ENCODE results near the gene RUVBL1. TPM values are rescaled to one million over a fixed set of nuclear protein-coding genes. Genes with fewer than 3 reads are reported as not detected.
A peak's percentile ranks its signal among the peaks of the same experiment; 100 is the strongest.

RUVBL1 gene
- total and polyA plus RNA-seq, 2 experiments from 2014 or later = 83.1 to 95.2 TPM

DNA sequence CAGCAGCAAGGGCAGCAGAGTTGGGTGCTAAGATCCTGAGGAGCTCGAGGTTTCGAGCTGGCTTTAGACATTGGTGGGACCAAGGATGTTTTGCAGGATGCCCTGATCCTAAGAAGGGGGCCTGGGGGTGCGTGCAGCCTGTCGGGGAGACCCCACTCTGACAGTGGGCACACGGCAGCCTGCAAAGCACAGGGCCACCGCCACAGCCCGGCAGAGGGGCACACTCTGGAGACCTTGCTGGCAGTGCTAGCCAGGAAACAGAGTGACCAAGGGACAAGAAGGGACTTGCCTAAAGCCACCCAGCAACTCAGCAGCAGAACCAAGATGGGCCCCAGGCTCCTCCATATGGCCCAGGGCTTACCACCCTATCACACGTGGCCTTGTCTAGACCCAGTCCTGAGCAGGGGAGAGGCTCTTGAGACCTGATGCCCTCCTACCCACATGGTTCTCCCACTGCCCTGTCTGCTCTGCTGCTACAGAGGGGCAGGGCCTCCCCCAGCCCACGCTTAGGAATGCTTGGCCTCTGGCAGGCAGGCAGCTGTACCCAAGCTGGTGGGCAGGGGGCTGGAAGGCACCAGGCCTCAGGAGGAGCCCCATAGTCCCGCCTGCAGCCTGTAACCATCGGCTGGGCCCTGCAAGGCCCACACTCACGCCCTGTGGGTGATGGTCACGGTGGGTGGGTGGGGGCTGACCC lies 52.6 kb downstream of the RUVBL1 start:
- no peaks in the 10 kb centered on the region for H3K9me3 ChIP-seq (ENCODE audit: low read depth)
- peaks cover 40% of the 10 kb centered on the region for H3K36me3 ChIP-seq
- H3K4me3 ChIP-seq = no peak overlapping the region
- TF ChIP-seq, protein P1, sequence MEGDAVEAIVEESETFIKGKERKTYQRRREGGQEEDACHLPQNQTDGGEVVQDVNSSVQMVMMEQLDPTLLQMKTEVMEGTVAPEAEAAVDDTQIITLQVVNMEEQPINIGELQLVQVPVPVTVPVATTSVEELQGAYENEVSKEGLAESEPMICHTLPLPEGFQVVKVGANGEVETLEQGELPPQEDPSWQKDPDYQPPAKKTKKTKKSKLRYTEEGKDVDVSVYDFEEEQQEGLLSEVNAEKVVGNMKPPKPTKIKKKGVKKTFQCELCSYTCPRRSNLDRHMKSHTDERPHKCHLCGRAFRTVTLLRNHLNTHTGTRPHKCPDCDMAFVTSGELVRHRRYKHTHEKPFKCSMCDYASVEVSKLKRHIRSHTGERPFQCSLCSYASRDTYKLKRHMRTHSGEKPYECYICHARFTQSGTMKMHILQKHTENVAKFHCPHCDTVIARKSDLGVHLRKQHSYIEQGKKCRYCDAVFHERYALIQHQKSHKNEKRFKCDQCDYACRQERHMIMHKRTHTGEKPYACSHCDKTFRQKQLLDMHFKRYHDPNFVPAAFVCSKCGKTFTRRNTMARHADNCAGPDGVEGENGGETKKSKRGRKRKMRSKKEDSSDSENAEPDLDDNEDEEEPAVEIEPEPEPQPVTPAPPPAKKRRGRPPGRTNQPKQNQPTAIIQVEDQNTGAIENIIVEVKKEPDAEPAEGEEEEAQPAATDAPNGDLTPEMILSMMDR (IDR thresholded peaks at IDR 0.05; ENCODE audit: low read depth, low read length) = no peak
- H3K4me1 ChIP-seq (ENCODE audit: low read depth) = peaks cover 8% of the 10 kb centered on the region
- H3K27me3 ChIP-seq = no peaks in the 10 kb centered on the region
- H3K27ac ChIP-seq = no peak overlapping the region
- no peak for DNase-seq (ENCODE audit: low read depth in 1 of 2, low spot score in 1 of 2)

DNA sequence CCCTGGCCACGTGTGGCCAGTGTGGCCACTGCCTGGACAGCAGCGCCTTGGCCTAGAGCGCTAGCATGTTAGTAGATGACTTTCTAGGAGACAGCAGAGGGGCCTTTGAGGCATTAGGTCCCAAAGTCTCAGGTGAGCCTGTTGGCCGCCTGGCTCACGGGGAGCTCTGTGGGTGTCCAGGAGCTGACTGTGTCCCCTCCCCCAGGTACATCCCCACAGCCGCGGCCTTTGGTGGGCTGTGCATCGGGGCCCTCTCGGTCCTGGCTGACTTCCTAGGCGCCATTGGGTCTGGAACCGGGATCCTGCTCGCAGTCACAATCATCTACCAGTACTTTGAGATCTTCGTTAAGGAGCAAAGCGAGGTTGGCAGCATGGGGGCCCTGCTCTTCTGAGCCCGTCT lies 54.3 kb downstream of the RUVBL1 start:
- H3K27ac ChIP-seq = no peak overlapping the region
- TF ChIP-seq, protein P1 (IDR thresholded peaks at IDR 0.05; ENCODE audit: low read depth, low read length) = no peak
- no peaks in the 10 kb centered on the region for H3K4me1 ChIP-seq (ENCODE audit: low read depth)
- H3K4me3 ChIP-seq = no peak overlapping the region
- H3K9me3 ChIP-seq (ENCODE audit: low read depth) = no peaks in the 10 kb centered on the region
- peaks cover 53% of the 10 kb centered on the region for H3K36me3 ChIP-seq
- H3K27me3 ChIP-seq = no peaks in the 10 kb centered on the region
- DNase-seq (ENCODE audit: low read depth in 1 of 2, low spot score in 1 of 2) = no peak

DNA sequence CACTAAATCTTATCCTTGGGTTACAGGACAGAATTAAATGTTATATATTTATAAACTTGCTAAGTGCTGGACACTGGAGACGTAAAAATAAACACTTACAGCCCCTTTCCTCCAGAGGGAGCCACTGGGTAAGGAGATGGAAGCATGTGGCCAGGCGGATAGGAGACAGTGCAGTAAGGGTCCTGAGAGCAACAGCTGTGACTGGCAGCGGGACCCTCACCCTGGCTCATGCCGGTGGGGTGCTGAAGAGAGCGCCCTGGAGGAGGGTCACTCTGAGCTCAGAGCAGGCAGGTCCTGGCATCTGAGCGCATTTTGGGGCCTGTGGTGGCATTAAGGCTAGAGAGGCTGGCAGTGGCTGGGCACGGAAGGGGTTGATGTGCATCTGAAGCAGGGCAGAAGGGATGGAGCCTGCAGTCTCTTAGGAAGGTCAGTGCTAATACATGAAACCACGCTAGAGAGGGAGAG lies 55.4 kb downstream of the RUVBL1 start:
- TF ChIP-seq, protein P1 (IDR thresholded peaks at IDR 0.05; ENCODE audit: low read depth, low read length) = peak; percentile 67
- peak; percentile 58 for DNase-seq (ENCODE audit: low read depth in 1 of 2, low spot score in 1 of 2)
- no peaks in the 10 kb centered on the region for H3K4me1 ChIP-seq (ENCODE audit: low read depth)
- no peaks in the 10 kb centered on the region for H3K9me3 ChIP-seq (ENCODE audit: low read depth)
- no peak overlapping the region for H3K4me3 ChIP-seq
- H3K36me3 ChIP-seq = peaks cover 64% of the 10 kb centered on the region
- no peaks in the 10 kb centered on the region for H3K27me3 ChIP-seq
- no peak overlapping the region for H3K27ac ChIP-seq

DNA sequence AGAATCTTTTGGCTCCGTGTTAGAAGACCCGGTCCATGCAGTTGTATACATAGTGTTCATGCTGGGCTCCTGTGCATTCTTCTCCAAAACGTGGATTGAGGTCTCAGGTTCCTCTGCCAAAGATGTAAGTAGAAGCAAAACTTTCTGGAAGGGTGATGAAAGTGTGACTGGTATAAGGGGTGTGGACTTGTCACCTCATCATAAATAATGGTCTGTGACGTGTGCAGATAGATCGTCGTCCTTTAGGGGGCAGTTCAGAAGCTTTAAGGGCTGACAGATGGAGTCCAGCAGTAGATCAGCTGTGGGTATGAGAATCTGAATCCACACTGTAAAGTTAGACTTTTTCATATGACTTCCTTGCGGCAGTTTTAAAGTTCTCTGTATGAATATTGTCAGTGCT lies 56.1 kb downstream of the RUVBL1 start:
- Histone ChIP-seq H3K4me3 (no peak overlapping the region), H3K27me3 (no peaks in the 10 kb centered on the region), H3K9me3 (ENCODE audit: low read depth) (no peaks in the 10 kb centered on the region), H3K36me3 (peaks cover 68% of the 10 kb centered on the region), H3K4me1 (ENCODE audit: low read depth) (no peaks in the 10 kb centered on the region), H3K27ac (no peak overlapping the region)
- DNase-seq (ENCODE audit: low read depth in 1 of 2, low spot score in 1 of 2) = no peak
- TF ChIP-seq, protein P1 (IDR thresholded peaks at IDR 0.05; ENCODE audit: low read depth, low read length) = no peak

DNA sequence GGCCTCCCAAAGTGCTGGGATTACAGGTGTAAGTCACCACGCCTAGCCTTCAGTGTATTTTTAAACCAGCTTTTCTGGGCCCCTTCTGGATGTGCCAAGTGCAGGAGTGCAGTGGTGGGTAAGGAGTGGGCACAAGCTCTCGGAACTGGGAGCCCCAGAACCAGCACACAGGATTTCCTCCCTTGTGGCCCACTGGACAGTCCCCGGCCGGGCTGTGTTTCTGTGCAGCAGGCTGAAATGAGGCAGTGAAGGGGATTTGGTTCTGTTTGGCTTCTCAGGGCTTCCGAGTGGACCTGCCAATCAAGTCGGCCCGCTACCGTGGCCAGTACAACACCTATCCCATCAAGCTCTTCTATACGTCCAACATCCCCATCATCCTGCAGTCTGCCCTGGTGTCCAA lies 56.9 kb downstream of the RUVBL1 start:
- Histone ChIP-seq H3K27ac (no peak overlapping the region), H3K4me1 (ENCODE audit: low read depth) (no peaks in the 10 kb centered on the region), H3K9me3 (ENCODE audit: low read depth) (no peaks in the 10 kb centered on the region), H3K27me3 (no peaks in the 10 kb centered on the region), H3K36me3 (peaks cover 76% of the 10 kb centered on the region), H3K4me3 (no peak overlapping the region)
- TF ChIP-seq, protein P1 (IDR thresholded peaks at IDR 0.05; ENCODE audit: low read depth, low read length) = no peak
- no peak for DNase-seq (ENCODE audit: low read depth in 1 of 2, low spot score in 1 of 2)

Data from cardiac muscle cell (in vitro differentiated cells and primary cell).